Measurements from ENCODE around the gene ATP1A1.

The ATP1A1 gene

DNA sequence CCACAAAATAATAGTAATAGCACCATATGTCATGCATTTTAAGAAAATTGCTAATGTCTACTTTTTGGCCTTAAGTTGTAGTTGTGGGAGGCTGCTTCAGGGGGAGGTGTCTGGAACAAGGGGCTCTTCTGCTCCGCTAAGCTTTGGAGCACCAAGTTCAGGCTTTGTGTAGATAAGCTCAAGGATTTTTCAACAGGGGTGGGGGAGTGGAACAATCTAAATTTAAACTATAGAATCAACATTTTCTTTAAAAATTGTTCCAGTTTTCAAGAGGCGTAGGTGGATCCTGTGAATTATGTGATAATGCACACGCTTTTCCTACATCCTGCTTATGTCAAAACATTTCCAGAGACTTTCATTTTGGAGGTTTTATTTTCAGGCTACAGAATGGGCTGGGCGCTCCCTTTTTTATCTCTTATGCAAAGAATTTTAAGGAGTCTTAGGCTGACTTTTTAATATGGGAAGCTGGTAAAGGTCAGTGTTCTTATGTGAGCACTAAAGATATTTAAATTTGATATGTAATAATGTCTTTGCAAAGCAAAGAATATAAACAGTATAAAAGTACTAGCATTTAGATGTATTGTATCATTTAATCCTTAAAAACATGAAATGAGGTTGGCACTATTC lies 9.9 kb downstream of the ATP1A1 start:
- H3K4me3 ChIP-seq (ENCODE audit: low read depth, low read length): no peak overlapping the region

DNA sequence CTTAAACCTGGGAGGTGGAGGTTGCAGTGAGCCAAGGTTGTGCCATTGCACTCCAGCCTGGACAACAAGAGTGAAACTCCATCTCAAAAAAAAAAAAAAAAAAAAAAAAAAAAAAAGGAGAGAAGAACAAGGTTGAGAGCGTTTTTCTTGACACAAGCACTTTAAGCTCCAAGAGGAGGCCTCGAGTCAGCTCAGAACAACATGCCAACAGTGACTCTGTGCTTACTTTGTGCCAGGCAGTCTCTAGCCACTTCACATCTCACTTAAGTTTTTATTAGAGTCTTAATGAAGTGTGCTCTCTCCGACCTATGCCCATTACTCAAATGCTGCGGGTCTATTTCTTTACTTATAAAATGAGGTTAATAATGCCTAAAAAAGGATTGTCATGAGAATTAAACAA lies 13.0 kb downstream of the ATP1A1 start:
- TF ChIP-seq, protein P1, sequence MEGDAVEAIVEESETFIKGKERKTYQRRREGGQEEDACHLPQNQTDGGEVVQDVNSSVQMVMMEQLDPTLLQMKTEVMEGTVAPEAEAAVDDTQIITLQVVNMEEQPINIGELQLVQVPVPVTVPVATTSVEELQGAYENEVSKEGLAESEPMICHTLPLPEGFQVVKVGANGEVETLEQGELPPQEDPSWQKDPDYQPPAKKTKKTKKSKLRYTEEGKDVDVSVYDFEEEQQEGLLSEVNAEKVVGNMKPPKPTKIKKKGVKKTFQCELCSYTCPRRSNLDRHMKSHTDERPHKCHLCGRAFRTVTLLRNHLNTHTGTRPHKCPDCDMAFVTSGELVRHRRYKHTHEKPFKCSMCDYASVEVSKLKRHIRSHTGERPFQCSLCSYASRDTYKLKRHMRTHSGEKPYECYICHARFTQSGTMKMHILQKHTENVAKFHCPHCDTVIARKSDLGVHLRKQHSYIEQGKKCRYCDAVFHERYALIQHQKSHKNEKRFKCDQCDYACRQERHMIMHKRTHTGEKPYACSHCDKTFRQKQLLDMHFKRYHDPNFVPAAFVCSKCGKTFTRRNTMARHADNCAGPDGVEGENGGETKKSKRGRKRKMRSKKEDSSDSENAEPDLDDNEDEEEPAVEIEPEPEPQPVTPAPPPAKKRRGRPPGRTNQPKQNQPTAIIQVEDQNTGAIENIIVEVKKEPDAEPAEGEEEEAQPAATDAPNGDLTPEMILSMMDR (IDR thresholded peaks at IDR 0.05; ENCODE audit: low read depth, low read length): no peak
- no peak overlapping the region for H3K4me3 ChIP-seq (ENCODE audit: low read depth, low read length)

More for the DNA sequence above, 9.9 kb downstream of the ATP1A1 start:
- TF ChIP-seq, protein P1 (IDR thresholded peaks at IDR 0.05; ENCODE audit: low read depth, low read length): no peak

DNA sequence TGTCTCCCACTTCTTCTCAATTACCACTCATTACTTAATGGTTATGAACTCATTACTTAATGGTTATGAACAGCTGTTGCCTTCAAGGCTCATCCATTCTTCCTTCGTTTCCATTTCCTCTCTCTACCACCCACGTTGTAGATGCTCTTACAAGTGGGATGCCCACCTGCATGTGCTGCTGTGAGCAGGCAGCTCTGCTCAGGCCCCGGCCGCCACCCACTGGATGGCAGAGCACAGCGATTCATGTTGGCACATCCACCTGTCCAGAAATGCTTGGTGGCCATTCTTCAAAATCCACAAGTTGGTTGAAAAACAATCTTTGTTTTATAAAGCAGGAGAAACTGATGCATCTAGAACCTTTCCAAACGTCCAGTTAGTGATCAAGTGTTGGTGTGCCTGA lies 14.5 kb downstream of the ATP1A1 start:
- TF ChIP-seq, protein P1 (IDR thresholded peaks at IDR 0.05; ENCODE audit: low read depth, low read length): no peak

DNA sequence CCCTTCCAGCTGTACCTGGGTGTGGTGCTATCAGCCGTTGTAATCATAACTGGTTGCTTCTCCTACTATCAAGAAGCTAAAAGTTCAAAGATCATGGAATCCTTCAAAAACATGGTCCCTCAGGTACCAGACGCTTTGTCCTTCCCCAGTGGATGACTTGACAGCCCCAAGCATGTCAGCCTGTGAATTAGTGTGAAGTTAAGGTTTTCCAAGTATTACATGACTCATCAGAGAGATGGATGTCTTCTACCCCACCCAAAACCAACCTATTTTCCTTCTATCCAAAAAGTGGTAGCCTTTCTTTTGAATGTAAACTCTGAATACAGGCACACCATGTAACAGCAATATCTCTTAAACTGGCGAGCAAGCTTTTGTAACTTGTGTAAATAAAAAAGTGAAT lies 15.1 kb downstream of the ATP1A1 start:
- no peak overlapping the region for H3K4me3 ChIP-seq (ENCODE audit: low read depth, low read length)
- TF ChIP-seq, protein P1 (IDR thresholded peaks at IDR 0.05; ENCODE audit: low read depth, low read length): no peak

More for the DNA sequence above, 14.5 kb downstream of the ATP1A1 start:
- no peak overlapping the region for H3K4me3 ChIP-seq (ENCODE audit: low read depth, low read length)

DNA sequence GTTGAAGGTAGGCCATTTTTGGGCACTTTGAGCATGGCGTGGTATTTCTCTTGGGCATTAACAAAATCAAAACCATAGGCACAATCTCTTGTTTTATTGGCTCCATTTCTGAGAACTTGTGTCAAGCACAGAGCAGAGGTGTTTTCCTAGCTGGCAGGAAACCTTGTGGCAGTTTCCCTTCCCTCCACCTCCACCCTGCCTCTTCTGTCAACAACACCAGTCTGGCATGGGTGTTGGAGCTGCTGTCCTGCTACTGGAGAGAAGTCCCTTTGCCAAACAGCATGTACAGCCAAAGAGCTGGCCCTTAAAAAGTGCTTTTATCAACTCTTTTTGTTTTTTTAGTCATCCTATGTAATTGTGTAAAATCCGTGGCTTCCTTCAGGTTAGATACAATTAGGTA lies 16.0 kb downstream of the ATP1A1 start:
- no peak overlapping the region for H3K4me3 ChIP-seq (ENCODE audit: low read depth, low read length)
- TF ChIP-seq, protein P1 (IDR thresholded peaks at IDR 0.05; ENCODE audit: low read depth, low read length): no peak

DNA sequence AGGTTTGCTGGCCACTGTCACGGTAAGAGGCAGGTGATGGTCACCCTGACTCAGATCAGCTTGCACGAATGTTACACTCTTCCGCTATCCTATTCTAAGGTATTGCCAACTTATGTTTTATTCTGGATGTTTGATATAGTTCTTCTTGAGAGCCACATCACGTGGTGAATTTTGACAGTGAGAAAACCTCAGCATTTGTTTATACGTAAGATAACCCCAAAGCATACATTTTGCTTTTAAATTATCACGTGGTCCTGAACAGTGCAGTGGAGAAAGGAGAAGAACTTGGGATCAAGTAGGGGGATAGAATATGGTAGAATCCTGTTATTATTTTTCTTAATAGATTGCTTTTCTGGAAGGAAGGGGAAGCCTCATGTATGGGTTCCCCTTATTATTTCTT lies 16.6 kb downstream of the ATP1A1 start:
- TF ChIP-seq, protein P1 (IDR thresholded peaks at IDR 0.05; ENCODE audit: low read depth, low read length): no peak
- H3K4me3 ChIP-seq (ENCODE audit: low read depth, low read length): no peak overlapping the region

DNA sequence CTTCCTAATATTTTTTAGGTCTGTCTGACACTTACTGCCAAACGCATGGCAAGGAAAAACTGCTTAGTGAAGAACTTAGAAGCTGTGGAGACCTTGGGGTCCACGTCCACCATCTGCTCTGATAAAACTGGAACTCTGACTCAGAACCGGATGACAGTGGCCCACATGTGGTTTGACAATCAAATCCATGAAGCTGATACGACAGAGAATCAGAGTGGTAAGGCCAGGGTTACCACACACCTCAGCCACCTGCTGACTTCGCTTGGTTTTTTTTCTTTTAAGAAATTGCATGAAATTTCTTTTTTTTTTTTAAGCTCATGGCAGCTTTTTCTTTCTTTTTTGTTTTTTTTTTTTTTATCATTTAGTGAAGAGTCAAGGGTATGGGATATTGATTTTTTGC lies 17.2 kb downstream of the ATP1A1 start:
- TF ChIP-seq, protein P1 (IDR thresholded peaks at IDR 0.05; ENCODE audit: low read depth, low read length): no peak
- H3K4me3 ChIP-seq (ENCODE audit: low read depth, low read length): no peak overlapping the region
